ENCODE results near the gene CDK14.
A peak's percentile ranks its signal among the peaks of the same experiment; 100 is the strongest.

CDK14 gene

DNA sequence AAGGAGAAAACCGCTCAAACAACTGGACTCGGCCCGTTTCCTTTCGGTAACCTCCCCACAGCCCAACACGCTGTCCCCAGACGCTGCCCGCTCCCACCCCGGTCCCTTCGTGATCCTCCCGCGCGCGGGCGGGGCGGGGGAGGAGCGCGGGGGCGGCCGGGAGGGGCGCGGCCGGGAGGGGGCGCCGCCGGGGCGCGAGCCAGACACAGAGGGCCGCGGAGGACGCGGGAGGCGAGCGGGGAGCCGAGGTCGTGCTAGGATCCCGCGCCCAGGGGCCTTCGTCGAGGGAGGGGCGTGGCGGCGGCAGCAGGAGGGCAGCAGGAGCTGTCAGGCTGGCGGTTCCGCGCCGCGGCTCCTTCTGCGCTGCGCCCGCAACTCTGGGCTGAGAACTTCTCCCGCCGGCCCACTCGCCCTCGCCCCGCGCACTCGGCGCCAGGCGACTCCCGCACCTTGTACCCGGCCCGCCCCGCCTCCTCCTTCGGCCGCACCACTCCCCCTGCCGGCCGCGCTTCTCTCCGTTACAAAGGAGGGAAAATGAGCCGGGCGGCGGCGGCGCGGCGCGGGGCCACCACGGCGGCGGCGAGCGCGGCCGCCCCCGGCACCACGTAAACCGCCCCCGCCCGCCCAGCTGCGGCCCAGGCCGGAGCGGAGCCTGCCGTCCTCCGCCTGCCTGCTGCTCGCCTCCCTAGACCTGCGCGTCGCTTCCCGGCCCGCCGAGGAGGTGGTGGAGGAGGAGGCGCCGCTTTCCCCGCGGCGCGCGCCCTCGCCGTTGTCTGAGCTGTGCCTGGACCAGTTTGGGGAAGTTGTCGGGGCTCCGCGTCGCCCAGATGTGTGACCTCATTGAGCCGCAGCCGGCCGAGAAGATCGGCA, at the start of gene CDK14:
Gene CDK14 (plus strand): TSS at position 521 of the 870 bp plus-strand sequence. CDS start 307 bp downstream, at position 828.
- peak; percentile 70 for DNase-seq

DNA sequence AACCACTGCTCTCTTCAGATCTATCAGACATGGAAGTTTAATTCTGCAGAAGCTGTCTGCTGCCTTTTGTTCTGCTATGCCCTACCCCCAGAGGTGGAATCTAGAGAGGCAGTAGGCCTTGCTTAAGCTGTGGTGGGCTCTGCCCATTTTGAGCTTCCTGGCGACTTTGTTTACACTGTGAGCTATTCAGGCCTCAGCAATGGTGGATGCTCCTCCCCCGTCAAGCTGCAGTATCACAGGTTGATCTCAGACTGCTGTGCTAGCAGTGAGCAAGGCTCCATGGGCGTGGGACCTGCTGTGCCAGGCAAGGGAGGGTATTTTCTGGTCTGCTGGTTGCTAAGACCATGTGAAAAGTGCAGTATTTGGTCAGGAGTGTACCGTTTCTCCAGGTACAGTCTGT, 45.1 kb upstream of the CDK14 start:
- DNase-seq, result no peak

DNA sequence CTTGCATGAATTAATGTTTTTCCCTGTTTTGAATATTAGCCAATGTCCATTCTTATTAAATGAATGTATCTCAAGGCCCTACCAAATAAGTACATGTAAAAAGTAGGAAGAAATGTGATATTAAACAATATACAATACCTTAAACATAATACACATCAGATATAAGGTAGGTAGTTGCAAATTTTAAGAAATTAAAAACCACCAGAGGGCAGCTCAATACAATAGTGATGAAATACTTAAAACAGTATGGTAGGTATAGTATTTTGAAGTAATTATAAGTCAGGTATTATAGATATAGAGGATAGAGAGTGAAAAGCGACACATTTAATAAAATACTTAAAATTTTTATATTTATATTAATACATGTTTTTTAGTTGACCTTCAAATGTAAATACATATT, 43.6 kb upstream of the CDK14 start:
- no peak for DNase-seq

DNA sequence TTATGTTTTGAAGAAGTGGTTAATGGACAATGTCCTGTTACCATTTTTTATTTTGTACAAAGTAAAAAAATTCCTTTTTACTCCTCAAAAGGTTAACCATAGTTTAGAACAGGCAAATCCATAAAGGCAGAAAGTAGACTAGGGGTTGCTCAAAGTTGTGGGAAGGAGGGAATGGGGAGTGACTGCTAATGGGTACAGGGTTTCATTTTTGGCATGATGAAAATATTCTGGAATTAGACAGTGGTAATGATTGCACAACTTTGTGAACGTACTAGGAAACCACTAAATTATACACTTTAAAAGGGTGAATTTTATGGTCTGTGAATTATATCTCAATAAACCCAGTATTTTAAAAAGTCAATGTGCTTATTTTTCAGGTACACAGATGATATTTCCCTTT, 35.4 kb upstream of the CDK14 start:
- DNase-seq, result no peak

DNA sequence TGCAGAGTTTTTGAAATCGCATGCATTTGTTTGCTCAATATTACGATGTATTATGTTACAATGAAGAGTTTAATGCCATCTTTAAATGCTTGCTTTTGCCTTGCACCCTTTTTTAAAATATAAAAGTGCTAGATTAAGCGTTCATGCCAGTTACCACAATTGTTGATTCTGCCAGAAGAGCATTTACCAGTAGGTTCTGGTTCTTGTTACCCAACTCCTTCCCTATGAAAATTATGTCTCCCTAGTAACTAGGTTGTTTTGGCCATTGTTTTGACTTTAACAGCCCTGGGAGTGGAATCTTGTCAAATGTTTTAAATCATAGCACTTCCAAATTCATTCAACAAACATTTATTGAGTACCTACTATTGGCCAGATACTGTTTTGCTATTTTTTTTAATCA, 32.8 kb upstream of the CDK14 start:
- DNase-seq, result no peak

DNA sequence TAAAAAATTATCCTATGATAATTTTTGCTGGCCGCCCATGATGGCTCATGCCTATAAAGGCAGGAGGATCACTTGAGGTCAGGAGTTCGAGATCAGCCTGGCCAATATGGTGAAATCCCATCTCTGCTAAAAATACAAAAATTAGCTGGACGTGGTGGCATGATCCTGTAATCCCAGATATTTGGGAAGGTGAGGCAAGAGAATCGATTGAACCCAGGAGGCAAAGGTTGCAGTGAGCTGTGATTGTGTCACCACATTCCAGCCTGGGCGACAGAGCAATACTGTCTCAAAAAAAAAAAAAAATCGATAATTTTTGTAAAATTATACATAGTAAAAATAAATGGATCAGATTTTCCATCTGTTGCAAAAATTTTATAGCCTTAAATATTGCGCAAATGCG, 31.7 kb upstream of the CDK14 start:
- no peak for DNase-seq

DNA sequence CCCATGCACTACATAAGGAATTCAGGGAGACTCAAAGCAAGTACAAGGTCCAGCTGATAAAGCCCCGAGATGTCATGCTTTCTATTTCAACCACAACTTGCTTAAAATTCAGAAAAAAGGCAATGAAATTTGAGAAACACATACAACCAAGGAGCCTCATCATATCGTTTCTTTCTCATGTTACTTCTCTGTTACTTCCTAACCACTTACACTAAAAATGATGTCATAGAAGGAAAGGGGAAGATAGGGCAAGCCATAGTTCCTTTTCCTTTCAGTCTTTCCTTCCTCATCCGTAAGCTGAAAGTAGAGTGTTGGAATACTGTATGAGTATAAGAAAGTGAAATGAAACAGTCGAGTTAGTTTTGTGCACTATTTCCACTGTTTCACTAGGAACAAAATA, 27.9 kb upstream of the CDK14 start:
- DNase-seq, result no peak

DNA sequence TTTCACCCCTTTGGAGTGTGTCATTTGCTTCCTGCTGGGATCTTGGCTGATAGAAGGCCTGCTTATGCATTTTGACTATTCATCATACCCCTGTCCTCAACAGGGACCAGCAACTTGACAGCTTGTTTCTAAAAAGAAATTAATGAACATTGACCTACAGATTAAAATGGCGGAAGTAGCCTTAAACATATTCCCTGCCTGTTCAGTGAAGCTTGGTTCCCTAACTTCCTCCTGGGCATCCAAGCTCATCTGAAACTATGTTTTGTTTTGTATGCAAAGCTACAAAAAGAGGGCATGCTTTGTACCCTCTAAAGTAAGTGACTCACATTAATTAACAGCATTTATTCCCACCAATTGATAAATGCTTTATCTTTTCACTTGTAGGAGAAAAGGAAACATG, 26.8 kb upstream of the CDK14 start:
- DNase-seq, result no peak

DNA sequence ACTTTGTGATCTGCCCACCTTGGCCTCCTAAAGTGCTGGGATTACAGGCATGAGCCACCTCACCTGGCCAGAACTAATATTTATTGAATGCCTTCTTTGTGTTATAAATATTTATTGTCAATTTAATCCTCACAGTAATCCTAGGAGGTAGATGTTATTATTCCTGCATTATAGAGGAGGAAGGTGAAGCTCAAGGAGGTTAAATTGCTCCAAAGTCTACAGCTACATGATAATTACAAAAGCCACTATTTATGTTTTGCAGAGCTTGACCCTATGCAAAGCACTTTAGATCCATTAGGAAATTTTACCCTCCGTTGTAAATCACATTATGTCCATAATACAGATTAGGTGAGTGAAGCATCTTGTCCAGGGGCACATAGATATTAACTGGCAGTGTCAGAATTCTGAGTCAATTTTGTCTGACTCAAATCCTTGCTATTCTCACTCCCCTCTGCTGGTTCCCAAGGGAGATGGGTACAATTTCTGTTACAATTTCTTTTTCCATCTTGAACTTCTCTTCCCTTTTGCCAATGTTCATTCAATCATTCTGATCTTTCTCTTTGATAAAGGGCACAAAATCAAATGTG, 25.7 kb upstream of the CDK14 start:
- DNase-seq, result no peak

DNA sequence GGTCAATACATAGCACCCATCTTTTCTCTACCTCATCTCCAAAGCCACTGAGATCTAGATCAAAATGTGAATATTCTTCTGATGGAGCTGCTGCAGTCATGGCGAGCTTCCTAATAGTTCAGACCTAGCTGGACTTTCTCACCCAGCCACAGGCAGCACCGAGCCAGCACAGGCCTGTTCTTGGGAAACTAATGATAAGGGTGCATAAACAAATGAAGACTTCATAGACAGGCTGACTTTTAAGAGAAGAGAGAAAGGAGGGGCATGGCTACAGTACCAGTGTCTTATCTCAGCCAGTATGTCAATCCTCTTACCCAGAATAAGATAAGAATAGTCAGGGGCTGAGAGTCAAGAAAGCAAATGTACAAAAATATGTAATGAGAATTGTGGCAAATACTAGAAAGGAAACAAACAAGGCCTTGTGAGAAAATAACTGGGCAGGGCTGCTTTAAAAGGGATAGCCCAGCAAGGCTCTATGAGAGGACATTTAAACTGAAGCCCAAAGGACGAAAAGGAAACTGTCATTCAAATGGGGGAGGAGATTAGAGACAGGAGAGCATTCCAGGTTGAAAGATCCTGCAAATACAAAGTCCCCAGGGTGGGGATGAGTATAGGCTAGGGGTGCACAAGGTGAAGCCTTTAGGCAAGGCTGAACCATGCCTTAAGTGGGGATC, 21.8 kb upstream of the CDK14 start:
- no peak for DNase-seq

DNA sequence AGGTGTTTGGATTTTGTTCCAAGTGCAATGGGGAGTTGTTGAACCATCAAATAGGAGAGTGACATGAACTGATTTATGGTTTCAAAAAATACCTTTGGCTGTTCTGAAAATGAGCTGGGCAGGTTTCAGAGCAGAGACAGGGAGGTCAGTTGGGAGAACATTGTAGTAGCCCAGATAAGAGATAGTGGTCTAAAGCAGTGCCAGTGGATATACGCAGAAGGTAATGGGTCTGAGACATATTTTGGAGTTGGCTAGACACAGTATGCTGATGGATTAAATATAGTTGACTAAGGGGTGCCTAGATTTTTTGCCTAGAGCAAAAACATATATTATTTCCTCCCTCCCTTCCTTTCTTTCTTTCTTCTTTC, 21.3 kb upstream of the CDK14 start:
- DNase-seq, result no peak

DNA sequence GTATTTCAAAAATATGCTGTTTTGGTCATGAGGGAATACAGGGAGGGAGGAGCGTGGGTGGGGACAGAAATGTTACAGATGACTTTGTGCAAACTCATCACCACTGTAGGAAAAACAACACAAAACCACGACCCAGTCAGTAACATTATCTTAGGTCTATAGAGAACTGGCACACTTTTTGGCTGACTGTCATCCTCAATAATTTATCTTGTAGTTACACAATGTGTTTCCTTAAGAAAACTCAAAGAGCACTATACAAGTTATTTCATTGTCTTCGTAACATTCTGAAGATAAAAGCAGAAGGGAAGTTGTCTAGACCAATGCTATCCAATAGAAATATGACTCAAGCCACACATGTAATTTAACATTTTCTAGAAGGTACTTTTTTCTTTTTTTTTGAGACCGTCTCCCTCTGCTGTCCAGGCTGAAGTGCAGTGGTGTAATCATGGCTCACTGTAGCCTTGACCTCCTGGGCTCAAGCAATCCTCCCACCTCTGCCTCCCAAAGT, 16.9 kb upstream of the CDK14 start:
- DNase-seq, result no peak

DNA sequence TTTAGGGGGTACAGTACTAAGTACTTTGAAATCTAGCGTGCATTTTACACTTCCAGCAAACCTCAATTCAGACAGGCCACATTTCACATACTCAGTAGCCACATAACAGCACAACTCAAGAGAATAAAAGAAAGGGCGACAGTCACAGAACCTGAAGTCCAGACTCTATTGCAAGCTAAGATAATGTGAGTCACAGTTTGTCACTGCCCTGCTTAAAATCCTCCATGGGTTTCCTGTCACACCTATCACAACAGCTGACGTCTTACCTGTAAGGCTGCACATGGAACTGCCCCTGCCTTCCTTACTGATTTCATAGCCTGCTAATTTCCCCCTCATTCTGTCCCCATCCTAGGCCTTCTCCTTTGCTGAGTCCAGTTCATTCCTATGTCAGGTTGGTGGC, 16.1 kb upstream of the CDK14 start:
- DNase-seq, result no peak

DNA sequence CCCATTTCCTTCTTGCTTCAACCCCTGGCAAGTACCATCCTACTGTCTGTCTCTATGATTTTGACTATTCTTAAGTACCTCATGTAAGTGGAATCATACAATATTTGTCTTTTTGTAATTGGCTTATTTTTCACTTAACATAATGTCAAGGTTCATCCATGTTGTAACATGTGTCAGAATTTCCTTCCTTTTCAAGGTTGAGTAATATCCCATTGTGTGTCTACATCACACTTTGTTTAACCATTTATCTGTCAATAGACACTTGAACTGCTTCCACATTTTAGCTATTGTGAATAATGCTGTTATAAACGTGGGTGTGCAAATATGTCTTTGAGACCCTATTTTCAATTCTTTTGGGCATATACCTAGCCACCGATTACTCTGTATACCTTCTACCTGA, 14.0 kb upstream of the CDK14 start:
- DNase-seq, result no peak

DNA sequence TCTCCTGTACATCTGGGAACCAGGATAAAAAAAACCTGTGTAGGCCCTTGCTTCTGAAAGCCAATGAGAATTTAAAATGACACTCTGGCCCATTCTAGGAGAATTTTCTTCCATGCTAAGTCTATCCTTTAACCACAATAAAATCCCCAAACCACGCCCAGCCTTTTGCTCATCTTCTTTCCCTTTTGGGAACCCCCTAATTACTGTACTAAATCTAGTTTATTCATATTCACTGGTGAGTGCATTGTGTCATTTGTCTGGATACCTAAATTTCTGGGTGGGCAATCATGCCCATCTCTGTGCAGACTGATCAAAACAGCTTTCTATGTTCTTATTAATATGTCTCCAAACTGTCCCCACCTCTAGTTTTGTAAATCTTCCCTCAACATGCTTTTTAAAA, 11.7 kb upstream of the CDK14 start:
- DNase-seq, result no peak

DNA sequence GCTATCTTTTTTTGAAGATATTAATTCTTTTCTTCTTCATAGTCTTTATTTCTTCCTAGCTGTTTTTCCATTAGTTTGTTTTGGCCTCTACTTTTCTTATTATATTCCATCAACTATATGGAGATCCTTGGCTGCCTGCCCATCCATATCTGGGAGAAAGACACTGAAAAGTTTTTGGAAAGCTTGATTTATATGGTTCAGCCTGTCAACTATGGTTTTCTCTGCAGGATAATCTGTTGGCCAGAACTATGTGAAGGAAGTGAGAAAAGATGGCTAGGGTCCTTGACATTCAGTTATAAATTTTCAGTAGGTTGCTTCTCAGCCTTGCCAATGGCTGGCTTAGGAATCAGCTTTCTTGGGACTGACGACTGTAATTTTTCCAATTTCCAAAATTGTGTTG, 10.0 kb upstream of the CDK14 start:
- DNase-seq, result no peak

DNA sequence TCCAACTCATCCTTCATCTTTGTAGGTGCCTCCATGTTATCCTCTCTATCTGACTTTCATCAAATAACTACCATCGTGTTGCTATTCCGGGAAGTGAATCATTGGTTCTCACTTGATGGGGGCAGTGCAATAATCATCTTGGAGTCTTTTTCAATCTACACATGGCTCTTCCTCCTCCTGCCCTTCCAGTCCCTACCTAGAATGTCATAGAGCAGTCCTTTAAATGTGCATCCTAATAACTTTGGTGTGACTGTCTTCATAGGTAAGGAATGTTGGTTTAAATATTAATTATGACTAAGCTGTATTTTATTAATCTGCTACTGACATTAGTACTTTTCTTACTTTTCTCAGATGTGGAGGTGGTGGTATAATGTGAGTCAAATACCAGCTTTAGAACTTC, 8.4 kb upstream of the CDK14 start:
- no peak for DNase-seq

DNA sequence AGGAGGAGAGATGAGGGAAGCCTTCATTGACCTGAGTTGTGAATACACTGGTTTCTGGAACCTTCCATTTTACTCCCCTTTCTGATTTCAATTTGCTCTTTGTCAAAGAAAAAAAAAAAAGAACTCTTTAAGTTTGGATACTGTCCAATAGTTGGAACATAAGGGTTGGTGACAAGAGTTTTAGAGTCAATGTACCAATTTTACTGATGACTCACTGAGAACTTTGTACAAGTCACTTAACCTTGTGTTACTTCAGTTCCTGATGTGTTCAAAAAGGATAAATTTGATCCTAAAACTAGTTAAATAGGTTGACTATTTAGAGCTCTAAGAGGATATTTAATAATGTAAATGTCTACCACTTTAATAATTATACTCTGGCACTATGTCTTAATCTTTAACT, 4.1 kb upstream of the CDK14 start:
- no peak for DNase-seq

DNA sequence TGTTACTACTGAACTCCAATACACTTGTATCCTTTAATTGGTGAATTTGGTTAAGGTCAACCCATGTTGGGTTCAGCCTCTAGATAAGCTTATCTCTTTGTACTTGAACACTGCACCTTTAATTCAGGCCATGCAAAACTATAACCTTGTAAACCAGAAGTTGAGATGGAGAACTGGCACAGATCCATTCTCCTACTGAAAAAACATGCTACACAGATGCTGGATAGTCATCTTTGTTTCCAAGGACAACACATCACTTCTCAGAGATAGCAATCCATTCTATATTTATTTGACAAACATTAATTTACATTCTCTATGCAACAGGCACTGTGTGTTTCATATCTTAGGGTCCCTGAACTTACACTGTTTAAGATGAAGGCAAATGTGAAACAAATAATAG, 2.9 kb upstream of the CDK14 start:
- no peak for DNase-seq

DNA sequence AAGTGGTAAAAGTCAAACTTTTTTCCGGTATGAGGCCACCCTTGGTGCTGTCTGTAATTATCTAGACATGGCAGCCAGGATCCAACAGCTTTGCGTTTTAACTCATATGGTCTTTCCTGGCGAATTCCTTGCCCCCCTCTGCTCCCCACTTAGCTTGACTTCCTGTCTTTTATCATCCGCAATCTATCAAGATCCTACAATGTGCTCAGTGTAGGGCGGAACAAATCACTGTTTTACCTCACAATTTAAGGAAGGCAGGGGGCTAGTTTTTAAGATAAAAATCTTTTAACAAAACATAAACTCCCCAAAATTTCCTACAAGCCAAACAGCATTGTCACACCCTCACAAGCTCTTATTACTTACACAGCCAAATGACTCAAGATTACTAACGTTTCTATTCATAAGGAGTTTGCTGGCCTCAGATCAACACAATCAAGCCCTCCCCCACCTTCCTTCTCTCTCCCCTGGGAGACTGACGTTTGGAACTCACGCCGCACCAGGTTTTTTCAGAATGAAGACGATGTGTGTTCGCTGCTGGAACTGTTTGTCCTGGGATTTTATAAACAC, 1.3 kb upstream of the CDK14 start:
- no peak for DNase-seq

DNA sequence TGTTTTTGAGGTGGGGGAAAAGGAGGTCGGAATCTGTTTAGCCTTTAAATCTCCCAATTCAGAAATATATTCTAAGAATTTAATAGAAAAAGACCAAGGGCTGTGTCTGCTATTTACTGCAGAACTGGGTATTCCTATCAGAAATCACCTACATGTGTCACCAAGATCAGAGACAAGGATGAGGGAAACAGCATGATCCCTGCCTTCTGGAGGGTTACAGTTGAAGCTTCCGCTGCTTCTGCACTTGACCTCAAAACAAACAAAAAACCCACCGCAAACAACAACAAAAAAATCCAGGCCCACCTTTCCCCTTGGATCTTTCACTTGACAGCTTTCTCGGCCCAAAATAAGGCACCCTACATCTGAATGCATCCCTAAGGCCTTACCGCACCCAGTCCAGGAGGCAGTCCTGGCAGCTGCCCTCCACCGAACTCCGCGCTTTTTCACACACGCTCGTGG, 750 bp upstream of the CDK14 start:
- DNase-seq, result no peak

DNA sequence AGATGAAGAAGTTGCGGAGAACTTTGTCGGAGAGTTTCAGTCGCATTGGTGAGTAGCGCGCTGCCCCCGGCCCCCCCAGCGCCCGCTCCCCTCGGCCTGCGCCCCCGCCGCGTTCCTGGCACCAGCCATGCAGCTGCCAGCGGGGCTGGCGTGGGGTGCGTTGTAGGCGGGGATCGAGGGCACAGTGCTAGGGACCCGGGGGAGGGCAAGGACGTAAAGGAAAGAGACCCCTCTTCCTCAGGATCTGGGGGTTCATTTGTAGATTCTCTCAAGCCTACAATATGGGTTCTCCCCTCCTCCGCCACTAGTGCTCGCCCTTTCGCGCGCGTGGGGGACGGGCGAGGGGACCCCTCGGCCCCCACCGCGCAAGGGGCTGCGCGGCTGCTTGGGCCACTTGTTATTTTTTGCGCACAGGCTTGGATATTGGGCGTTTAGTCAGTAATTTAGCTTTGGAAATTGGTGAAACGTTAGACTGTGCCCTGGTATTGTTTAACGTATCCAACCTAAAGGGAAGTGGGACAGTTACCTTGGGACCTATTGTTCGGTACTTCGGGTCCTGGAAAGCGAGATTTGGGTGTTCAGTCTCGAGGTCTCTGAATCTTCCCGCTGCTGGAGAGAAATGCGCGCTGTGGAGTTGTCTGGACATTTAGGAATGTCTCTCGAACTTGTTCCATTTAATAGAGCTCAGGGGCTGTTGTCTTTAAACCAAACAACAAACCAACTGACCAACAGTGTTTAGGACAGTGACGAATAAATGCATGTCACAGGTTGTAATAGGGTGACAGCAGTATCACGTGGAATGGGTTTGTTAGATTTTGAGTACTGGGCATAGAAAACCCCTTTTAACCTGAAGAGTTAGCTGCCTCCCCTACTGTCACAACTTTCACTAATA, 796 bp downstream of the CDK14 start:
- DNase-seq, result no peak
